Epithelial cell of esophagus (primary cell): ENCODE data around the gene HDLBP.
A peak's percentile ranks its signal among the peaks of the same experiment; 100 is the strongest.
"Not testable (repeated sequence)": the region's sequence is repeated elsewhere in the genome, so short reads cannot be mapped to it uniquely, and the experiment has no call there.

ENCODE experiments used
- DNase-seq: peaks from one replicate; pipeline ENCODE4 v3.0.0; 2010; ENCODE audit warnings: low read depth
- H3K4me3 ChIP-seq: 2 replicates; pipeline ENCODE4 v1.5.1; 2011; ENCODE audit warnings: mild to moderate bottlenecking, low read length, control low read depth
- TF ChIP-seq, protein P1 (sequence below): IDR thresholded peaks from 2 replicates; pipeline ENCODE4 v1.5.1; 2011; ENCODE audit warnings: low read depth, mild to moderate bottlenecking, low read length, control low read depth, inconsistent platforms; ENCODE audit not compliant: insufficient read depth; ENCODE audit errors: missing control alignments

Gene HDLBP

GRCh38 chr2:241329669-241330615 lies 14.5 kb upstream of the HDLBP start:
- DNase-seq: peak; percentile 74
- H3K4me3 ChIP-seq: no peak overlapping the region
- TF ChIP-seq, protein P1, sequence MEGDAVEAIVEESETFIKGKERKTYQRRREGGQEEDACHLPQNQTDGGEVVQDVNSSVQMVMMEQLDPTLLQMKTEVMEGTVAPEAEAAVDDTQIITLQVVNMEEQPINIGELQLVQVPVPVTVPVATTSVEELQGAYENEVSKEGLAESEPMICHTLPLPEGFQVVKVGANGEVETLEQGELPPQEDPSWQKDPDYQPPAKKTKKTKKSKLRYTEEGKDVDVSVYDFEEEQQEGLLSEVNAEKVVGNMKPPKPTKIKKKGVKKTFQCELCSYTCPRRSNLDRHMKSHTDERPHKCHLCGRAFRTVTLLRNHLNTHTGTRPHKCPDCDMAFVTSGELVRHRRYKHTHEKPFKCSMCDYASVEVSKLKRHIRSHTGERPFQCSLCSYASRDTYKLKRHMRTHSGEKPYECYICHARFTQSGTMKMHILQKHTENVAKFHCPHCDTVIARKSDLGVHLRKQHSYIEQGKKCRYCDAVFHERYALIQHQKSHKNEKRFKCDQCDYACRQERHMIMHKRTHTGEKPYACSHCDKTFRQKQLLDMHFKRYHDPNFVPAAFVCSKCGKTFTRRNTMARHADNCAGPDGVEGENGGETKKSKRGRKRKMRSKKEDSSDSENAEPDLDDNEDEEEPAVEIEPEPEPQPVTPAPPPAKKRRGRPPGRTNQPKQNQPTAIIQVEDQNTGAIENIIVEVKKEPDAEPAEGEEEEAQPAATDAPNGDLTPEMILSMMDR: no peak

DNA sequence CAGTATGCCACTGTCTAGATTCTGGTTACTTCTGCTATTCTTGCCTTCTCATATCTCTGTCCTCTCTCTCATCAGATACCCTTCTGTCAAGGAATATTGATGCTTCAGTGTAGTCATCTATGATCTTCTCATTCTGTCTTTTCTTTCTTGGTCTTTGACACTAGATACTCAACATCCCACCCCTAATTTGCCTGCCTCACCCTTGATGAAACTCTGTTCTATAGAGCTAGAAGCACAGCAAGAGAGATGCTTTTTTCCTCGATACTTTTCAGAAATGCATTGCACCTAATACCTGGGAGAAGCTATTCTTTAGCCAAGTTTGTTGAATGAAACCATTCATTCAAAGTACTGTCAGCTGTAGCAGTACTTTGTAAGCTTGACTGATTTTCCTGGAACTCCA lies 9.8 kb upstream of the HDLBP start:
- TF ChIP-seq, protein P1: no peak
- no peak overlapping the region for H3K4me3 ChIP-seq
- DNase-seq: no peak

GRCh38 chr2:241324775-241325174 lies 9.3 kb upstream of the HDLBP start:
- H3K4me3 ChIP-seq: no peak overlapping the region
- DNase-seq: no peak
- TF ChIP-seq, protein P1: no peak

DNA sequence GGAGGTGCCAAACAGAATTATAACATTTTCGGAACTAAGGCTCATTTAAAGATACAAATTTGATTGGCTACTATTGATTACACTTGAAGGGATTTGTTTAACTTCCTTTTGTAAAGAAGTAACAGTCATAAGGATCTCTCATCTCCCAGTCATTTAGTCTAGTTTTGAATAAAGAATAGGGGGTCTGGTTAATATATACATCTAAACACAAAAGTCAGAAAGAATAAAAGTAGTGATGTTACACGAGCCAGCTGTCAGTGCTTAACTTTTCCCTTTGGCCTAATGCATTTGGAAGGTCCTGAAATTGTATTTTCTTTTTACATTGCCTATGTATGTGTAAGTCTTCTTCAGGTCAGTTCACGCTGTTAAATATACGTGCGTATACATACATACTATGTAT lies 8.3 kb upstream of the HDLBP start:
- DNase-seq: no peak
- no peak overlapping the region for H3K4me3 ChIP-seq
- TF ChIP-seq, protein P1: no peak

DNA sequence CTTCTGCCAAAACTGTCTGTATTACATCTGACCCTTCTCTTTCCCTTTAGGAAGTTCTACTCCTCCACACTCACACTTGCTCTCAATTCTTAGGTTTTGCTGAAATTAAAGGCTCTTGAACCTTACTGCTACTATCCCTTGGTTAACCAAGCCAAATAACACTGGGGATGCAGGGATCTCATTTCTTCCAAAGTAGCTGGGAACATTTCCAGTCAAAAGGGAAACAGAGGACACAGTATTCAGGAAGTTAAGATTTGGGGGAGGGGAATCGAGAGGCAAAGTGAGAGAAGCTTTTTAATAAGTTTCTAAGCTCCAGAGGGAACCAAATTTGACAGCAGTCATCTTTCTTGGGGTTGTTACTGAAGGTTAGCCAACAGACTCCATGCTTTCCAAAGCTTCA lies 6.4 kb upstream of the HDLBP start:
- TF ChIP-seq, protein P1: no peak
- no peak for DNase-seq
- H3K4me3 ChIP-seq: no peak overlapping the region

DNA sequence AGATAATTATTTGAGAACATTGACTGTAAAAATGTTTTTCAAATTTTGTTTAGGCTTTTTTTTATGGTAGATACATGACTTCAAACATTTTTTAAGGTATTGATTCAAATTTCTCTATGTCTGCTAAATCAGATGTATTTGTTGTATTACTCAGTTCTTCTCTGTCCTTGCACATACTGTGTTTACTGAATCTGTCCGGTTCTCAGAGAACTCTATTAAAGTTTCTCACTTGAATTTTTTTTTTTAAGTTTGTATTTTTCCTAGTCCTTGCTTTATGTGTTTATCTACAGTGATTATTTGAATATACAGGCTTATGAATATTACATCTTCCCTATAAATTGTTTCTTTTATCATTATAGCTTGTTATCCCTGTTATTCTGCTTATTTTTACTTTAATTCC lies 5.6 kb upstream of the HDLBP start:
- no peak for DNase-seq
- no peak overlapping the region for H3K4me3 ChIP-seq
- TF ChIP-seq, protein P1: no peak

DNA sequence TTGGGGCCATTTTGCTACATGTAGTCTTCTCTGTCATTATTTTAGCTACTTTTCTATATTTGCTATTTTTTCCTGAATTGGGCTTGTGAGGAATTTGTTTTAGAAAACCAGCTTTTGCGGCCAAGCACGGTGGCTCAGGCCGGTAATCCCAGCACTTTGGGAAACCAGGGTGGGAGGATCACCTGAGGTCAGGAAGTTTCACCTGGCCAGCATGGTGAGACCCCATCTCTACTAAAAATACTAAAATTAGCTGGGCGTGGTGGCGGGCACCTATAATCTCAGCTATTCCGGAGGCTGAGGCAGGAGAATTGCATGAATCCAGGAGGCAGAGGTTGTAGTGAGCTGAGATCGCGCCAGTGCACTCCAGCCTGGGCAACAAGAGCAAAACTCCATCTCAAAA lies 4.9 kb upstream of the HDLBP start:
- DNase-seq: no peak
- TF ChIP-seq, protein P1: no peak

GRCh38 chr2:241318830-241319229 lies 3.4 kb upstream of the HDLBP start:
- DNase-seq, H3K4me3 ChIP-seq: not testable (repeated sequence)

More for the DNA sequence above, 4.9 kb upstream of the HDLBP start:
- H3K4me3 ChIP-seq: no peak overlapping the region
